IMR-90 (cell line): ENCODE data around the gene HOXC12. TPM values are rescaled to one million over a fixed set of nuclear protein-coding genes. Genes with fewer than 3 reads are reported as not detected.

ENCODE experiments used
- ATAC-seq: fragments of 200-7000 bp; cut with Tn5 transposase; 2 replicates; pipeline ENCODE4 v1.9.1; 2020; ENCODE audit warnings: low read depth, mild to moderate bottlenecking, moderate library complexity
- BruUV-seq: library from RNA; stranded (reverse); fragments of 400-500 nt; replicated peaks from 2 replicates; lab custom pipeline; 2021; lab: Mats Ljungman, UMichigan
- CTCF ChIA-PET: fragments of 300-600 bp; formaldehyde crosslinking; extraction: SDS; loops from one replicate; lab custom pipeline; 2021; ENCODE audit warnings: antibody characterized with exemption; lab: Yijun Ruan, JAX
- POLR2A ChIA-PET: fragments of 300-600 bp; sonication (Branson Sonifier 250); formaldehyde crosslinking; loops from one replicate; lab custom pipeline; 2022; ENCODE audit warnings: antibody characterized with exemption; ENCODE audit not compliant: unreplicated experiment; lab: Charles Lee
- DNase-seq: peaks from one replicate; pipeline ENCODE4 v3.0.0; 2013
- H2AFZ ChIP-seq: replicated peaks from 2 replicates; pipeline ENCODE3; 2013; ENCODE audit warnings: low read length, mild to moderate bottlenecking; ENCODE audit not compliant: poor library complexity
- H2AK5ac ChIP-seq: 2 replicates; pipeline ENCODE4 v1.6.1; 2013; ENCODE audit warnings: low read depth, low read length, inconsistent platforms
- H2AK9ac ChIP-seq: replicated peaks from 2 replicates; pipeline ENCODE3; 2013; ENCODE audit warnings: mild to moderate bottlenecking, low read depth, low read length, moderate library complexity; ENCODE audit not compliant: poor library complexity
- H2BK120ac ChIP-seq: 2 replicates; pipeline ENCODE4 v1.6.1; 2013; ENCODE audit warnings: low read depth, low read length, inconsistent platforms
- H2BK15ac ChIP-seq: 3 replicates; pipeline ENCODE4 v1.6.1; 2013; ENCODE audit warnings: low read depth, low read length, inconsistent platforms
- H2BK20ac ChIP-seq: 2 replicates; pipeline ENCODE4 v1.6.1; 2013; ENCODE audit warnings: low read depth, mild to moderate bottlenecking, inconsistent platforms, low read length, moderate library complexity
- H2BK5ac ChIP-seq: 2 replicates; pipeline ENCODE4 v1.6.1; 2013; ENCODE audit warnings: mild to moderate bottlenecking, low read depth, low read length, inconsistent platforms; ENCODE audit not compliant: poor library complexity, severe bottlenecking
- H3K14ac ChIP-seq: replicated peaks from 2 replicates; pipeline ENCODE4 v1.6.1; 2013; ENCODE audit warnings: low read depth, low read length, inconsistent platforms
- H3K18ac ChIP-seq: 2 replicates; pipeline ENCODE4 v1.6.1; 2013; ENCODE audit warnings: low read depth, low read length, control low read depth
- H3K23ac ChIP-seq: 2 replicates; pipeline ENCODE4 v1.6.1; 2013; ENCODE audit warnings: low read depth, low read length, inconsistent platforms
- H3K27ac ChIP-seq: 2 replicates; pipeline ENCODE4 v1.5.1; 2013; ENCODE audit warnings: mild to moderate bottlenecking, control low read depth, low read length; ENCODE audit not compliant: insufficient read depth
- H3K27me3 ChIP-seq: 2 replicates; pipeline ENCODE4 v1.6.1; 2013; ENCODE audit warnings: low read length; ENCODE audit not compliant: control insufficient read depth, insufficient read depth
- H3K36me3 ChIP-seq: 2 replicates; pipeline ENCODE4 v1.6.1; 2013; ENCODE audit warnings: low read length, mixed read lengths; ENCODE audit not compliant: control insufficient read depth, insufficient read depth
- H3K4ac ChIP-seq: 2 replicates; pipeline ENCODE4 v1.6.1; 2013; ENCODE audit warnings: low read depth, low read length, inconsistent platforms
- H3K4me1 ChIP-seq: 2 replicates; pipeline ENCODE4 v1.6.1; 2013; ENCODE audit warnings: low read length, mixed read lengths; ENCODE audit not compliant: control insufficient read depth, insufficient read depth
- H3K4me2 ChIP-seq: 2 replicates; pipeline ENCODE4 v1.6.1; 2013; ENCODE audit warnings: low read depth, mild to moderate bottlenecking, control low read depth, low read length, moderate library complexity
- H3K4me3 ChIP-seq: 2 replicates; pipeline ENCODE4 v1.5.1; 2013; ENCODE audit warnings: low read depth, mild to moderate bottlenecking, control low read depth, low read length, moderate library complexity; ENCODE audit not compliant: insufficient read depth
- H3K56ac ChIP-seq: 2 replicates; pipeline ENCODE4 v1.6.1; 2013; ENCODE audit warnings: low read length, inconsistent platforms; ENCODE audit not compliant: insufficient read depth; ENCODE audit errors: extremely low read depth
- H3K79me1 ChIP-seq, 2 experiments: 2 replicates each; pipeline ENCODE4 v1.6.1; 2013; ENCODE audit warnings: low read length in 2 of 2, inconsistent platforms in 1 of 2, low read depth in 1 of 2
- H3K9ac ChIP-seq: 2 replicates; pipeline ENCODE4 v1.6.1; 2013; ENCODE audit warnings: low read depth, low read length, control low read depth
- H3K9me1 ChIP-seq: 2 replicates; pipeline ENCODE4 v1.6.1; 2013; ENCODE audit warnings: low read length, inconsistent platforms; ENCODE audit not compliant: insufficient read depth
- H3K9me3 ChIP-seq: 2 replicates; pipeline ENCODE4 v1.6.1; 2013; ENCODE audit warnings: low read length; ENCODE audit not compliant: control insufficient read depth, insufficient read depth
- H4K20me1 ChIP-seq: 2 replicates; pipeline ENCODE4 v1.6.1; 2013; ENCODE audit warnings: low read length, inconsistent platforms; ENCODE audit not compliant: insufficient read depth
- H4K5ac ChIP-seq: 2 replicates; pipeline ENCODE4 v1.6.1; 2013; ENCODE audit warnings: mild to moderate bottlenecking, low read depth, low read length, control low read depth
- H4K8ac ChIP-seq, 2 experiments: 2 replicates each; pipeline ENCODE4 v1.6.1; 2013; ENCODE audit warnings: low read depth in 2 of 2, low read length in 2 of 2, control low read depth in 1 of 2, inconsistent platforms in 1 of 2
- H4K91ac ChIP-seq: 2 replicates; pipeline ENCODE4 v1.6.1; 2013; ENCODE audit warnings: low read depth, low read length, inconsistent platforms; ENCODE audit not compliant: insufficient read depth
- CHD1 ChIP-seq: IDR thresholded peaks from 2 replicates; pipeline ENCODE4 v1.6.1; 2012; ENCODE audit warnings: low read depth, low read length, improper control_type of control experiment
- MAFK ChIP-seq: IDR thresholded peaks from 2 replicates; pipeline ENCODE4 v1.6.1; 2012; ENCODE audit warnings: low read depth, low read length, improper control_type of control experiment
- MAZ ChIP-seq: IDR thresholded peaks from 2 replicates; pipeline ENCODE4 v1.6.1; 2012; ENCODE audit warnings: low read depth, mild to moderate bottlenecking, low read length, improper control_type of control experiment, moderate library complexity, borderline replicate concordance
- MXI1 ChIP-seq: IDR thresholded peaks from 2 replicates; pipeline ENCODE4 v1.6.1; 2012; ENCODE audit warnings: low read depth, mild to moderate bottlenecking, low read length, moderate library complexity, borderline replicate concordance
- NFE2L2 ChIP-seq: fragments of 150-350 bp; IDR thresholded peaks from 2 replicates; pipeline ENCODE4 v1.6.1; 2016; ENCODE audit warnings: low read depth, mild to moderate bottlenecking, low read length
- POLR2A ChIP-seq: IDR thresholded peaks from 2 replicates; pipeline ENCODE4 v1.6.1; 2012; ENCODE audit warnings: mild to moderate bottlenecking, low read depth, low read length
- RAD21 ChIP-seq: IDR thresholded peaks from 2 replicates; pipeline ENCODE4 v1.6.1; 2012; ENCODE audit warnings: low read length, improper control_type of control experiment
- RFX5 ChIP-seq: IDR thresholded peaks from 2 replicates; pipeline ENCODE4 v1.8.0; 2012; ENCODE audit warnings: low read depth, mild to moderate bottlenecking, low read length, moderate library complexity
- SMC3 ChIP-seq: fragments of 150-350 bp; IDR thresholded peaks from 2 replicates; pipeline ENCODE4 v1.6.1; 2016; ENCODE audit warnings: low read depth, mild to moderate bottlenecking, antibody characterized with exemption, low read length, moderate library complexity
- WGBS, 2 experiments: methylation state at CpG; one replicate each; pipeline versions ENCODE4 v1.1.5 to v1.1.7; 2013; ENCODE audit warnings: missing lambda C conversion rate in 2 of 2; ENCODE audit not compliant: insufficient read length in 1 of 2; ENCODE audit errors: extremely low coverage in 2 of 2; 5-methylcytosine and 5-hydroxymethylcytosine counted together
- dilution Hi-C: fragments of 300-500 bp; cut with HindIII; formaldehyde crosslinking; loops from one replicate; pipeline ENCODE4 v1.14.3; 2018; ENCODE audit warnings: low sequenced_read_pairs; ENCODE audit not compliant: unreplicated experiment
- in situ Hi-C: fragments of 300-500 bp; cut with MboI; formaldehyde crosslinking; loops from 3 replicates; pipeline ENCODE4 v1.14.3; 2019; ENCODE audit warnings: low sequenced_read_pairs, inconsistent platforms, mixed read lengths
- intact Hi-C: fragments of 100-400 bp; cut with micrococcal nuclease; formaldehyde crosslinking; loops from 2 replicates; pipeline ENCODE4 v1.10.0; 2022
- polyA plus RNA-seq, 3 experiments: library from polyadenylated mRNA; depleted of rRNA; stranded (reverse); fragments of >200 nt; gene quantifications; 2 replicates each; pipeline ENCODE4 v1.2.3, GENCODE V29; 2012; ENCODE audit warnings: low replicate concordance in 1 of 3
- total RNA-seq: library from RNA; depleted of rRNA; stranded (reverse); fragments of >200 nt; gene quantifications from 2 replicates; pipeline ENCODE4 v1.2.3, GENCODE V29; 2012
- TF ChIP-seq, protein P1 (sequence below): fragments of 150-350 bp; IDR thresholded peaks from 2 replicates; pipeline ENCODE4 v1.6.1; 2017; ENCODE audit warnings: mild to moderate bottlenecking, antibody characterized with exemption, low read length, low read depth

HOXC12 gene
- total and polyA plus RNA-seq, 2 of the 4 experiments (the other 2 are of a cell fraction) = not detected

DNA sequence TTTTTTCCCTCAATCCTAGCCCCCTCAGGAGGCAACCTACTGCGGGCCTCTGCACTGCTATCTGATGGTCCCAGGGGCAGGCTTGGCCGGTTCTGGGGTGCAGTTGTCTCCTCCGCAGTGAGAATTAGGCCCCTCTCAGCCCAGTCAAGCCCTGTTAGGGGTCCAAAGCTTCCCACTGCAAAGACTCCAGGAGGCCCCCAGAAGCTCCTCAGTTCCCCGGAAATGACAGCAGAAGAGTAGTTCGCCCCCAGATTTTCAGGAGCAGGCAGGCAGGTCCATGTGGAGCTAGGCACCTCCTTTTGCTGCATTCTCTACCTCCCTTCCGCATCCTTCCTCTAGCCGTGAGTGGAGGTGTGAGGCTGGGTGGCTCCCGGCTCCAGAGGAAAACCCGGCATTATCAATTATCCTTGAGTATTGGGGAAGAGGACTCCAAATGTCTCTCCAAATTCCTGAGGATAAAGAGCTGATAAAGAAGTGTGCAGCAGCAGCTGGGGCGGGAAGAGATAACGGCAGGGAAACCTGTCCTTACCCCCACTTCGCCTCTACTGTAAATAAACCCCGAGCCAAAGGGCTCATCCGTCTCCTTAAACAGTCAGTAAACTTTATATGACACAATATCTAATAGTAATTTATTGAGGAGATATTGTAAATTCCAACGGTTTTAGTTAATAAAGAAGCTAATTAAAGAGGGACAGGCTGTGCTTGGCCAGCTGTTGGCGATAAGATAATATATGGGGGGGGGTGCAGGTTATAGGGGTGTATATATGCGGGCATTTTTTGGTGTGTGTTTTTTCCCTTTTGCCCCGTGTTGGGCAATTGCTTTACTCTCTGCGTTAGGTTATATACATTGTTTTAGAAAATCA, 641 bp upstream of the HOXC12 start:
- Histone ChIP-seq H2BK120ac (no peak overlapping the region), H3K9ac (no peak overlapping the region), H2AK5ac (no peak overlapping the region), H3K9me3 (peaks cover 4% of the 10 kb centered on the region; the same call in 1 of the 2 replicates), H3K79me1 (no peaks in the 10 kb centered on the region), H3K4me2 (no peak overlapping the region), H3K18ac (no peak overlapping the region), H4K8ac (no peak overlapping the region), H3K36me3 (no peaks in the 10 kb centered on the region), H3K27ac (no peak overlapping the region), H3K9me1 (no peaks in the 10 kb centered on the region), H2BK20ac (no peak overlapping the region), H3K23ac (no peak overlapping the region), H2AFZ (no peak overlapping the region), H4K20me1 (no peaks in the 10 kb centered on the region), H3K27me3 (peaks cover 96% of the 10 kb centered on the region), H3K4me1 (no peaks in the 10 kb centered on the region), H4K5ac (no peak overlapping the region), H3K4me3 (no peak overlapping the region), H2BK15ac (no peak overlapping the region), H3K56ac (no peak overlapping the region), H3K14ac (no peak overlapping the region), H2AK9ac (no peak overlapping the region), H4K91ac (no peak overlapping the region), H3K4ac (no peak overlapping the region), H2BK5ac (no peak overlapping the region)
- DNase-seq (no peak), ATAC-seq (no peak)
- ChIA-PET POLR2A (no interaction called here), CTCF (interaction anchor here (0.7 to 1.0 kb wide), 3 partner anchors 9 to 211 kb away, joined by 3 read pairs; no protein-coding TSS in a partner anchor)
- no peak for TF ChIP-seq RFX5
- no peak for TF ChIP-seq MXI1
- no peak for TF ChIP-seq NFE2L2
- TF ChIP-seq, protein P1, sequence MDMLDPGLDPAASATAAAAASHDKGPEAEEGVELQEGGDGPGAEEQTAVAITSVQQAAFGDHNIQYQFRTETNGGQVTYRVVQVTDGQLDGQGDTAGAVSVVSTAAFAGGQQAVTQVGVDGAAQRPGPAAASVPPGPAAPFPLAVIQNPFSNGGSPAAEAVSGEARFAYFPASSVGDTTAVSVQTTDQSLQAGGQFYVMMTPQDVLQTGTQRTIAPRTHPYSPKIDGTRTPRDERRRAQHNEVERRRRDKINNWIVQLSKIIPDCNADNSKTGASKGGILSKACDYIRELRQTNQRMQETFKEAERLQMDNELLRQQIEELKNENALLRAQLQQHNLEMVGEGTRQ = no peak
- no peak for TF ChIP-seq MAFK
- no peak for TF ChIP-seq POLR2A
- no peak for TF ChIP-seq CHD1
- TF ChIP-seq MAZ = no peak
- no peak for TF ChIP-seq SMC3
- no peak for TF ChIP-seq RAD21
- dilution Hi-C loops = no loop called here
- in situ Hi-C loops = no loop called here
- intact Hi-C loops = no loop called here
- BruUV-seq = no TSS peak
- 0% methylated on average over 2 of the region's 19 CpGs; no CpG with 5 or more reads in 1 of the 2 experiments for WGBS, 2 experiments
